ENCODE measurements around the gene TRIM73.
"Not testable (repeated sequence)": the region's sequence is repeated elsewhere in the genome, so short reads cannot be mapped to it uniquely, and the experiment has no call there.

Gene TRIM73

DNA sequence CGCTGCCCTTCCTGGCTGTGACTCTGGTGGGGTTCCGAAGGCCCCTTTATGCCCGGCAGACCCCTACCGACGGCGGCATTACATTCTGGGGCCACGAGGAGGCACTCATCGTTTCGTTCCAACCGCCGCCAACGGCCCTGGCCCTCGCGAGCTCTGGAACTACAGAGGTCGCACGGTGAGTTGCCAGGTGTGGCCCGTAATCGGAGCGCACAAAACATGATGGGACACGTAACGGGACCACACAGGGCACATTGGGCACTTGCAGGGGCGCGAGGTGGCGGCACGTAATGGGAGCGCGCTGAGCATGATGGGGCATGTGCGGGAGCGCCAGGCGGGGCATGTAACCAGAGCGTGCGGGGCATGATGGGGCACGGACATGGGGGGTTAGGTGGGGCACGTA is at the start of gene TRIM73:
TRIM73 (plus strand) TSS at position 301 of the 400 bp plus-strand sequence. CDS start 3,305 bp downstream, outside the sequence.
- not testable (repeated sequence) for DNase-seq

DNA sequence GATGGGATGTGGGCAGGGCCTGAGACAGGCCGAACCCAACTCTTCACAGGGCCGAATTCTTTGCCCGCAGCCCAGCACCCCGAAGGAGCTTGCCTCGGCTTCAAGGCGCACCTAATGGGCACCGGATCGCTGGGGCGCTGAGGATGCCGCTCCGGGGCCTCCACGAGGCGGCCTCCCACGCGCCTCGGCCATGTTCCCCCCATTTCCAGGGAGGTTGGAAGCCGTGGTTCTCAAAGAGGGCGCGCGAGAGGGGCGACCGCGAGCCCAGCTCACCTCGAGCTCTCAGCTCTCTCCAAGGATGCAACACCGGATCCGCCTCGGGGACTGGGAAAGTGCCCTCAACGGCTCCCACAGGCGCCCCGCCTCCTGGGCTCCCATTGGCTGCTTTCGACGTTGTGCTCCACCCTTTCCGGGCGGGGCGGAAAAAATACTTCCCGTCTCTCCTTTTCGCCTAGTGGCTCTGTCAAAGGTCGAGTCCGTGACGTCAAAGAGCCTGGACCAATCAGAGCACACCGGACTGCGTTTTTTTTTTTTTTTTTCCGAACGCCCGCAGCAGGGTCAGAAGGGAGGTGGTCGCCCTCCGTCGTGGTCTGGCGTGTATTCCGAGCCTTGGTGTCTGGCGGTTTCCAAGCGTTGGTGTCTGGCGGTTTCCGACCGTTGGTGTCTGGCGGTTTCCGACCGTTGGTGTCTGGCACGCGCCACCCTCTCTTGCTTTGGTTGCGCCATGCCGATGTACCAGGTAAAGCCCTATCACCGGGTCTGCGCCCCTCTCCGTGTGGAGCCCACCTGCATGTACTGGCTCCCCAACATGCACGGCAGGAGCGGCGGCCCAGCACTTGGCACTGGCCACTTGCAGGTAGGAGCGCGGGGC is 36.5 kb upstream of the TRIM73 start:
- DNase-seq: not testable (repeated sequence)

DNA sequence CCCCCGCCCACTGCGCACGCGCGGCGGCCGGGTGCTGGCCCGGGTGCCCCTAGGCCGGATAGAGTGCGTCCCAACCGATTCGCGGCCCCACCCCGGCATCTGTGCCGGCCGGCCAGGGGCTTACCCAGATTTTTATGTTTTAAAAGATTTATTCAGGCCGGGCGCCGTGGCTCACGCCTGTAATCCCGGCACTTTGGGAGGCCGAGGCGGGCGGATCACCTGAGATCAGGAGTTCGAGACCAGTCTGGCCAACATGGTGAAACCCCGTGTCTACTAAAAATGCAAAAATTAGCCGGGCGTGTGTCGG is 35.9 kb upstream of the TRIM73 start:
- DNase-seq: not testable (repeated sequence)

DNA sequence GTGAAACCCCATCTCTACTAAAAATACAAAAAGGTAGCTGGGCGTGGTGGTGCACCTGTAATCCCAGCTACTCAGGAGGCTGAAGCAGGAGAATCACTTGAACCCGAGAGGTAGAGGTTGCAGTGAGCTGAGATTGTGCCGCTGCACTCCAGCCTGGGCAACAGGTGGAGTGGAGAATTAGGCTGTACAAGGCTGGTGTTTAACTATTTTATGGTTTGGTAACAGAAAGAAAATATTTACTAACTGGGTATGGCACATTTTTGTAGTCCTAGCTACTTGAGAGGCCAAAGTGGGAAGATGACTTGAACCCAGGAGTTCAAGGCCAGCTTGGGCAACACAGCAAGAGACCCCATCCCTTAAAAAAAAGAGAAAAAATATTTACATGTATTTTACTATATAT is 31.4 kb upstream of the TRIM73 start:
- DNase-seq: not testable (repeated sequence)

DNA sequence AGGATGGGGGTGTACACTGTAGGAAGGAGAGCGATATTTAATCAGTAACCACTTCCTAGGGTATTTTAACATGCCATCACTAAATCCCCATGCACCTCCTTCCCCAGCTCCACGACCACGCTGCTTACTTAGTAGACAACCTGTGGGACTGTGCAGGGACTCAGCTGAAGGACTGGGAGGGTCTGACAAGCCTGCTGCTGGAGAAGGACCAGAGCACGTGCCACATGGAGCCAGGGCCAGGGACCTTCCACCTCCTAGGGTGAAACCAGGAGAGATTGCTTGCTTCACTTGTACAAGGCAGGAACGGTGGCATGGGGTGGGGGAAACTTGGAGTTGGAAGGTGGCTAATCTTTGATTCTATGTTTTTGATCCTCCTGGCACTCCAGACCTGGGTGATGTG is 28.8 kb upstream of the TRIM73 start:
- DNase-seq: not testable (repeated sequence)

DNA sequence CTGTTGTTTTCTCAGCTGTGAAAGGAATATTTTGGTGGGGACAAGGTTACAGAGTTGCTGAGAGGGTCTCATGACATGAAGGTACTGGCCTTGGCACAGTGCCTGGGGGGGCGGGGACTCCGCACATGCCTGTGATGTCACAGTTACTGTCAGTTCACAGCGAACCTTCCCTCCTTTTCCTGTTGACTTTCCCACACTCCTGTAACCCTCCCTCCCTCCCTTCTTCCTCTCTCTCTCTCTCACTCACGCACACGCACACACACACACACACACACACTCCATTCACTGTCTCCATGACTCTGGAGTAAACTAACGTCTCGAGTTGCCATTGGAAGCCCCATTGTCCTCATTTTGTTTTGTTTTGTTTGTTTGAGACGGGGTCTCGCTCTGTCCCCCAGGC is 28.1 kb upstream of the TRIM73 start:
- not testable (repeated sequence) for DNase-seq

DNA sequence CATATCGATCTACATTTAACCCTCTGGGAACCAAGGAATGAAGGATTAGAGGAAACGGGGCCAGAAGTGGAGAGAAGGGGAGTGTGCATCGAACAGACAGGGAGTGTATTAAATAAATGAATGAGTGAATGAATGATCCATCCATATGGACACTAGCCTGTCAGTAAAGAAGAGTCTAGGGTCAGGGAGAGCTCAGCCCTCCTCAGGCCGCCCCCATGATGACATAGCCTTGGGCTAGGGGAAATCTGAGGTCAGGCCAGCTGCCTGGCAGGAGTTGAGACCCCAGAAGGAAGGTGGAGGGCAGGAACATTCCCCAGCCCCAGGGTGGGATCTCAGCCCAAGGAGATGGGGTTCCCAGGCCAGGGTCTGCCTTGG is 21.3 kb upstream of the TRIM73 start:
- not testable (repeated sequence) for DNase-seq

DNA sequence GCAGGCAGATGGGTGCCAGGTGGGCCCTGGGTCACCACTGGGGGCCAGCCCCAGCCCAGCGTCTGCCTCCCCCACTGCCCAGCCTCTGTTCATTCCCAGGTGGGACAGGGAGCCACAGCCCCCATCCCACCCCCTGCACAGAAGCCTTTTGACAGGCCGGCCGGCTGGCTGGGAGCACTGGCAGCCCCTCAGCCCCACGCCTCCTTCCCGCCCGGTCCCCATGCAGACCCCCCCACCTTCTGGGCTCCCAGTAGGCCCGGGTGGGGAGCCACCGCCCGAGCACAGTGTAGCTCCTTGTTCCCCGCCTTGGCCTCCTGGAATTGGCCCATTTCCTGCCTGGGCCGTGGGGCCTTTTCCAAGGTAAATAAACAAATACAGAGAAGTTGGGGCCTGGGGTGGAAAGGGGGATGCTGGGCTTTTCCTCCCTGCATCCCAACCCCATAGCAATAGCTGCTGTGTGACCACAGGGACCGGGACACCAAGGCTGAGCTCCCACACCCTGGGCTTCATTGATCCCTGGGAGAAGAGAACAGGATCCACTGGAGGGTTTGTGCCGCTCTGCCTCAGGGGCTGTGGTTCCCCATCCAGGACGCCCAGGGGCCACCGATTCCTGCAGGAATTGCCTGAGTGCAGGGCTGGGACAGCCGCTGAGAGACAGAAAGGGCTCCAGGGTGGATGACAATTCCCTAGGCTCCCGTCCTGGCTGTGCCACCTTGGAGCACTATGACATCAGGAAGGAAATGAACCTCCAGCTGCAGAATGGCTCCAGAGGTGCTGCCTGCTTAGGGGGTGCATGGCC is 20.7 kb upstream of the TRIM73 start:
- not testable (repeated sequence) for DNase-seq

DNA sequence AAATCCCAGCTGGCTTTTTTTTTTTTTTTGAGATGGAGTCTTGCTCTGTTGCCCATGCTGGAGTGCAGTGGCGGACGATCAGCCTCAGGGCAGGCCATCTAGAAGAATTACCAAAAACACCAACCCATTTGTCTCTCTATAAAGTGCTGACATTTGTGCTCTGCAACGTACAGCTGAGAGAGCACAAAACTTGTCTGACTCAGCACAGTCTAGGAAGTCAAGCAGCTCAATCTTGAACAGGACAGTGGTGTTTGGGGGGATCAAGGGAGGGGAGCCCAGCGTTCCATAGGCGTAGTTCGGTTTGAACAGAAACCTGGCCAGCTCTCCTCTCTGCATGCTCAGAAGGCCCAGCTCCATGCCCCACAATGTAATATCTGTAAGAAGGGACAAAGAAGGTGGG is 2.2 kb upstream of the TRIM73 start:
- not testable (repeated sequence) for DNase-seq

DNA sequence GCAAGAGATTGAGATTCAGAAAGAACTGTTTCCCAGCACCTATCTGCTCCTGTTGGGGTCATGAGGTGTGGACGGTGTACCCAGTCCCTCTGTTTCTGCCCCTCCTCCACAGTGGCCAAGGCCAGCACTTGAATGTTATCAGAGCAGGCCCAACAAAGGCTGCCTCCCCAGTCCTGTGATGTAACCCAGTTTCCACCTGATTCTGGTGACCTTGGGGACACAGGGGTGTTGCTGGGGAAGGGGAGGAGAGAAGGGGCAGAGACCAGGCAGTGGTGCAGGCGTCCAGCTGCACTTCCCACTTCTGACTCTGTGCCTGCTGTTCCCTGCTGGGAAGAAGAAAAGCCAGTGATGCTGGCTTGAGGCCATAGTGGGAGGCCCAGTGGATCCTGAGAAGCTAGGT is 2.4 kb downstream of the TRIM73 start:
- not testable (repeated sequence) for DNase-seq

DNA sequence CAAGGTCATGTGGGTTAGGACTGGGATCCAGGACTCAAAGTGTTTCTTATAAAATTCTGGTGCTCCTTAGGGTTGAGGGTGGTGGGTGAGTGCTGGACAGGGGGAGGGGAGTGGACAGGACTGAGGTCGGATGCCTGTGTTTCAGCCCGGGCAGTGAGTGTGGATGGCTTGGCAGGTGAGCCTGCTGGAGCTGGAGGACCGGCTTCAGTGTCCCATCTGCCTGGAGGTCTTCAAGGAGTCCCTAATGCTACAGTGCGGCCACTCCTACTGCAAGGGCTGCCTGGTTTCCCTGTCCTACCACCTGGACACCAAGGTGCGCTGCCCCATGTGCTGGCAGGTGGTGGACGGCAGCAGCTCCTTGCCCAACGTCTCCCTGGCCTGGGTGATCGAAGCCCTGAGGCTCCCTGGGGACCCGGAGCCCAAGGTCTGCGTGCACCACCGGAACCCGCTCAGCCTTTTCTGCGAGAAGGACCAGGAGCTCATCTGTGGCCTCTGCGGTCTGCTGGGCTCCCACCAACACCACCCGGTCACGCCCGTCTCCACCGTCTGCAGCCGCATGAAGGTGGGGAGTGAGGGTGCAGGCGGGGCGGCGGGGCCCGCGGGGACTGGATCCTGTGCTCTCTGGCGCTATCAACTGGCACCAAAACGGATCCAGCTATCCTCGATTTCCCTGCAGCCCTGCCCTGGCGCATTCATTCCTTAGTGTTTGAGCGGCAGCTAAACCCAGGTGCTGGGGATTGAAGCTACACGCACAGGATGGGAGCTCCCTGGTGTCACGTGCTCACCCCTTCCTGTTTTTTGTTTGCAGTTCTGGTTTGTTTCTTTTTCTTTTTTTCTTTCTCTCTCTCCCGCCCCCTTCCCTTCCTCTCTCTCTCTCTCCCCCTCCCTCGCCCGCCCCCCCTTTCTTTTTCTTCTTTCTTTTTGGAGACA is 3.6 kb downstream of the TRIM73 start:
- not testable (repeated sequence) for DNase-seq

DNA sequence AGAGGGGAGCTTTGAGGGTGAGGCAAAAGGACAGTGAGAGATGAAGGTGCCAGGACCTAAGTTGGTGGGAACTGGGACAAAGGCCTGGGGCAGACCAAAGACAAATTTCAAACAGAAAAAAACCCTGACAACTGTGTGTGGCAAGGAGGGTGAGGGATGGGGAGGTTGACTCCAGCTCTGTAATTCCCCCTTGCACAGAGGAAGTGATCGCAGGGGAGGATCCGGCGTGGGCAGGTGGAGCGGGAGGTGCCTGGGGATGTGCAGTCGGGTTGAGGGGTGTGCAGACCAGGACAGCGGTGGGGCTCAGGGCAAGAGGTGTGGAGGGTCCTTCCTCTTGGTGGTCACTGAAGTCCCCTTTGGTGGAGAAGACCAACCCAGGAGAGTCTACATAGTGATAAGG is 5.1 kb downstream of the TRIM73 start:
- not testable (repeated sequence) for DNase-seq

DNA sequence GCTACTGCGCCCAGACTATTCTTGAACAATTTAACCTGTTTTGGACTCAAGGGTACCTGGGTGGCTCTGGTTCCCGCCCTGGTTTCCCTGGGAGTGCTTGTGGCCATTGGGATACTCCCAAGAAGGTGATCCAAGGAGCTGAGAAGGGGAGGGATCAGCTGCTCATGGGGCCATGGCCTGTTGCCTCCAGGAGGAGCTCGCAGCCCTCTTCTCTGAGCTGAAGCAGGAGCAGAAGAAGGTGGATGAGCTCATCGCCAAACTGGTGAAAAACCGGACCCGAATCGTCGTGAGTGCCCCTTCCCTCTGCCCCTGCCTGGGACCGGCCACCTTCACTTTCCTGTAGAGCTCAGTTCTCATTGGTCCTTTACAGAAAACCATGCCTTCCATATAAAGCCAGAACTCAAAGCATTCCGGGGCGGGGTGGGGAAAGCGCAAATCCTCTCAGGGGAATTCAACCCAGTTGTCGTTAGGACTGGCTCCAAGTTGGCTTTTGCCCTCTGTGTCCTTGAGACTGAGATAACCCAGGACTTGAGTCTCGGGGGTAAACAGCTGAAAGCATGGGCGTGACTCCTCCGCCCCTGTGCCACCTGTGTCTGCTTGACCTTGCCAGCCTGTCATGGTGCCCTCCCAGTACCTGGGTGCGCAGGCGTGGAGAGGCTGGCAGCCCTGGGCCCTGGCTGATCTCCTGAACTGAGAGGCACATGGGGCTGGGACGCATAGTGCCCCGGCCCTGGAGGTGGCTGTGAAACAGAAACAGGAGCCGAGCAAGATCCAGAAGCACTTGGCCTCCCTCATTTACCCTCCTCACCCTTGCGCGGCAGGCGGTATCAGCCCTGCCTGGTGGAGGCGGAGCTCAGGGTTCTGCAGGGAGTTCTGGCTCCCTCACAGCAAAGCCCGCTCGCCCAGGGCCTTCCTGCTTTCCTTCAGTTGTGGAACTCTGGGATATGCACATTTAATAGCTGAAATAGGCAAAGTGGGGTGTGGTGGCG is 8.3 kb downstream of the TRIM73 start:
- DNase-seq: not testable (repeated sequence)

DNA sequence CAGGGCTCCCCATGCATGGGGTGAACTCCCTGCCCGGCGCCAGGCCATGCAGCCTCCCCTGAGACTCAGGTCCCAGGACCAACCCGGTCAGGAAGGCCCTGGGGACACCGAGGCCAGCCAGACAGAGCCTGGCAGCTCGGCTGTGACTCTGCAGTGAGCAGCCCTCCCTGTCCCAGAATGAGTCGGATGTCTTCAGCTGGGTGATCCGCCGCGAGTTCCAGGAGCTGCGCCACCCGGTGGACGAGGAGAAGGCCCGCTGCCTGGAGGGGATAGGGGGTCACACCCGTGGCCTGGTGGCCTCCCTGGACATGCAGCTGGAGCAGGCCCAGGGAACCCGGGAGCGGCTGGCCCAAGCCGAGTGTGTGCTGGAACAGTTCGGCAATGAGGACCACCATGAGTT is 9.2 kb downstream of the TRIM73 start:
- DNase-seq: not testable (repeated sequence)

DNA sequence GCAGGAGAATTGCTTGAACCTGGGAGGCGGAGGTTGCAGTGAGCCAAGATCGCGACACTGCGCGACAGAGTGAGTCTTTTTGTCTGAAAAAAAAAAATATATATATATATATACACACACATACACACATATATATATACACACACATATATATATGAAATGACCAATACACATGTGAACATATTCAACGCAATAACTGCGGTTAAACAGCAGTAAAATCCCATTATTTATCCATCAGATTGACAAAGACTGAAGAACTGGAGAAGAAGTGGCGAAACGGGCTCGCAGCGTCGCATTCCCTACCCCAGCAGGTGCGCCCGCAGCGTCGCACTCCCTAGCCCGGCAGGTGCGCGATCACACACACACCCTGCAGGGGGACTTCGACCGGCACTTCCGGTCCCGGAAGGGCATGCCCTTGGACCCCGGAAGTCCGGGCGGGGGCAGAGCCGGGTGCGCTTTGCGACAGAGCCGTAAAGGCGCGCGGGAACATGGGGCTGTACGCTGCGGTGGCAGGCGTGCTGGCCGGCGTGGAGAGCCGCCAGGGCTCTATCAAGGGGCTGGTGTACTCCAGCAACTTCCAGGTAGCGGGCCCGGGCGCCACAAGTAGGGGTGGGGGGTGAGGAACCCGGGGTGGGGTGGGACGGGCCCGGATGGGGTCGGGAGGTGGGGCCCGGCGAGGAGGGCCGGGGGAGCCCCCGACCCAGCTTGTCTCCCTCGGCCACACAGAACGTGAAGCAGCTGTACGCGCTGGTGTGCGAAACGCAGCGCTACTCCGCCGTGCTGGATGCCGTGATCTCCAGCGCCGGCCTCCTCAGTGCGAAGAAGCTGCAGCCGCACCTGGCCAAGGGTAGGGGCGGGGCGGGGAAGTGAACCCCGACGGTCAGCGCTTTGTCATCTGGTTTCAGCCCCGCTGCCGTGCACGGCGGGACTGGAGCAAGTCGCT is 14.7 kb downstream of the TRIM73 start:
- DNase-seq: not testable (repeated sequence)

DNA sequence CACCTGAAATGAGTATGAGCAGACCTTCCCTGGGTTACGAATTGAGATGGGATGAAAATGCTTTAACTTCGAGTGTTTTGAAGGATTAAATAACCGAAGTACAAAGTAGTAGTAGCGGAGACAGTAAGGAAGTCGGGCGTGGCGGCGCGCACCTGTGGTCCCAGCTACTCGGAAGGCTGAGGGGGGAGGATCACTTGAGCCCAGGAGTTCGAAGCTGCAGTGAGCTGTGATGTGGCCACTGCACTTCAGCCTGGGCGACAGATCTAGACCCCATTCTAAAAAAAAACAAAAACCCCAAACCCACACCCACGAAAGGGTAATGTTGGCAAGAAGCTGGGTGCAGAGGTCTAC is 15.4 kb downstream of the TRIM73 start:
- DNase-seq: not testable (repeated sequence)

DNA sequence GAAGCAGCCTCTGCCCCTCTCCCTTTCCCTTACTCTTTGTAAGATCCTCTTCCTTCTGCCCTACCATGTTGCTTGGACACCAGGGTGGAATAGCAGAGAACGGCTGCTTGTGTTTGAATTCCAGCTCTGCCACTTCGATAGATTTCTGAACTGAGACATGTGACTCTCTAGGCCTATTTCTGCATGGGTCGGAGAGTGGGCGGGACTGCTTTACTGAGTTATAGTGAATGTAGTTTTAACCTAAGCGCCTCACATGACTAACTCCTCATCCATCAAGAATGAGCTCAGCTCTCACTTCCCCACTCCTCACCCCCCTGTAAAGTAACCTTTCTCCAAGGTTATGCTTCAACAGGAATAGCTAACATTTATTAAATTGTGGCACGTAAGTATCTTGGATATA is 18.8 kb downstream of the TRIM73 start:
- not testable (repeated sequence) for DNase-seq

DNA sequence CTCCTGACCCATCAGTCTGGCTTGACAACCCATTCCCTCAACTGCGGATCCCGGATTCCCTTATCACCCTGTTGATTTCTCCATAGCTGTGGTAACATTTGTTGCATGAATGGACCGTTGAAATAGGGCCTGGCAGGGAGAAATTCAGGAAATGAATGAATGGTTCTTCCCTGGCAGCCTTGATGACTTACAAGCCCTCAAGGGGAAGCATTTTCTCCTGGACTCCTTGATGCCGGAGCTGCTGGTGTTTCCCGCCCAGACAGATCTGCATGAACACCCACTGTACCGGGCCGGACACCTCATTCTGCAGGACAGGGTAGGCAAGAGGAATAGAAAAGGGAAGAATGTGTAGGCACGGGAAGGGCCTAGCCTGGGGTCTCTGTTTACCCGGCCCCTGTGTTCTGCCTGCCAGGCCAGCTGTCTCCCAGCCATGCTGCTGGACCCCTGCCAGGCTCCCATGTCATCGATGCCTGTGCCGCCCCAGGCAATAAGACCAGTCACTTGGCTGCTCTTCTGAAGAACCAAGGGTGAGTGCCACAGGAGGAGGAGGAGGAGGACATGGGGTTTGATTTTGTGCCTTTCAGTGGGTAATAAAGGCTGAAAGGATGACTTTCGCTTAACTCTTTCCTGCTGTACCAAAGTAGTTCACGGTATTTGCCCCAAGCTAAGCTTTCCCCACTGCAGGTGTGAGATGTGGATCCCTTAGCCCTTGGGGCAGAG is 19.4 kb downstream of the TRIM73 start:
- DNase-seq: peak; percentile 42

DNA sequence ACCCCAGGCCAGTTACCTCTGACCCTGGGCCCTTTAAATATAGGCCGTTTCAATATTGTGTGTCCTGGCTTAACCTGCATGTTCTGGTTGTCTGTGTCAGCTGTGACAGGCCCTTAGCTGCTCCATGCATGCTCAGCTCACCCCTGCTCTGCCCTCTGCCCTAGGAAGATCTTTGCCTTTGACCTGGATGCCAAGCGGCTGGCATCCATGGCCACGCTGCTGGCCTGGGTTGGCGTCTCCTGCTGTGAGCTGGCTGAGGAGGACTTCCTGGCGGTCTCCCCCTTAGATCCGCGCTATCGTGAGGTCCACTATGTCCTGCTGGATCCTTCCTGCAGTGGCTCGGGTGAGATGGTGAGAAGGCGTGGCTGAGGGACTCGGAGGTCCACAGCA is 20.0 kb downstream of the TRIM73 start:
- not testable (repeated sequence) for DNase-seq

Data from T1000 (cell line).